Aorta (tissue), 5 donors: Measurements from ENCODE around the gene SCYL1. TPM values are rescaled to one million over a fixed set of nuclear protein-coding genes. Genes with fewer than 3 reads are reported as not detected.
A peak's percentile ranks its signal among the peaks of the same experiment; 100 is the strongest.
"Not testable (repeated sequence)": the region's sequence is repeated elsewhere in the genome, so short reads cannot be mapped to it uniquely, and the experiment has no call there.

Experiments used
- ATAC-seq: fragments of 200-7000 bp; cut with Tn5 transposase; one replicate; pipeline ENCODE4 v1.9.1; 2022; ENCODE audit warnings: moderate library complexity; ENCODE audit not compliant: low FRiP score
- DNase-seq, 2 donors: peaks; one replicate each; pipeline ENCODE4 v3.0.0-alpha.2; 2020
- H3K27ac ChIP-seq, 2 donors: one replicate each; pipeline ENCODE4 v1.5.1; 2013; ENCODE audit warnings: low read length in 2 of 2, mild to moderate bottlenecking in 2 of 2, moderate library complexity in 2 of 2, control low read depth in 1 of 2, inconsistent platforms in 1 of 2, low read depth in 1 of 2
- H3K27me3 ChIP-seq, 2 donors: one replicate each; pipeline ENCODE4 v1.6.1; 2013; ENCODE audit warnings: control low read depth in 1 of 2, low read length in 1 of 2, mild to moderate bottlenecking in 1 of 2, moderate library complexity in 1 of 2; ENCODE audit not compliant: insufficient read depth in 2 of 2, control insufficient read depth in 1 of 2
- H3K36me3 ChIP-seq, 2 donors: one replicate each; pipeline ENCODE4 v1.6.1; 2013; ENCODE audit warnings: control low read depth in 1 of 2, low read length in 1 of 2, mild to moderate bottlenecking in 1 of 2; ENCODE audit not compliant: insufficient read depth in 2 of 2, control insufficient read depth in 1 of 2
- H3K4me1 ChIP-seq, 2 donors: one replicate each; pipeline ENCODE4 v1.6.1; 2013; ENCODE audit warnings: low read length in 2 of 2, control low read depth in 1 of 2, mild to moderate bottlenecking in 1 of 2, moderate library complexity in 1 of 2; ENCODE audit not compliant: insufficient read depth in 2 of 2, control insufficient read depth in 1 of 2
- H3K4me3 ChIP-seq, 2 donors: one replicate each; pipeline ENCODE4 v1.5.1; 2013; ENCODE audit warnings: low read length in 2 of 2, control low read depth in 1 of 2, mild to moderate bottlenecking in 1 of 2
- H3K9me3 ChIP-seq: one replicate; pipeline ENCODE4 v1.6.1; 2013; ENCODE audit warnings: mild to moderate bottlenecking, low read length; ENCODE audit not compliant: control insufficient read depth
- WGBS, 2 donors: extraction: QIAGEN DNeasy Blood & Tissue Kit; methylation state at CpG; one replicate each; pipeline ENCODE4 v1.1.7; 2013; 5-methylcytosine and 5-hydroxymethylcytosine counted together
- intact Hi-C, 2 donors: fragments of 100-400 bp; cut with DNase I; formaldehyde crosslinking; loops; one replicate each; pipeline versions ENCODE4 v1.14.2 to v1.15.0; 2022
- polyA plus RNA-seq, 2 donors: library from polyadenylated mRNA; stranded (reverse); fragments of 200-250 nt; gene quantifications; one replicate each; pipeline ENCODE4 v1.2.3, GENCODE V29; 2013
- total RNA-seq, 2 donors: library from RNA; stranded (reverse); fragmentation: NEBNext Ultra II Directional; extraction: Animal tissue kit (Norgen Biotek cat#: 25700); gene quantifications; one replicate each; pipeline ENCODE4 v1.2.1, GENCODE V29; 2021
- donor health status: healthy with polysubstance abuse.
- donor health status: Bipolar disorder and iron deficiency.
- donor health status: DM: no; HTN: no; CAD: no.
- donor health status: DM: no; HTN: no; CAD: no.
- donor health status: DM: yes; HTN: yes; CAD: no.

SCYL1 gene
- total and polyA plus RNA-seq, 4 donors = 31.3 to 98.9 (median 74.2) TPM

DNA sequence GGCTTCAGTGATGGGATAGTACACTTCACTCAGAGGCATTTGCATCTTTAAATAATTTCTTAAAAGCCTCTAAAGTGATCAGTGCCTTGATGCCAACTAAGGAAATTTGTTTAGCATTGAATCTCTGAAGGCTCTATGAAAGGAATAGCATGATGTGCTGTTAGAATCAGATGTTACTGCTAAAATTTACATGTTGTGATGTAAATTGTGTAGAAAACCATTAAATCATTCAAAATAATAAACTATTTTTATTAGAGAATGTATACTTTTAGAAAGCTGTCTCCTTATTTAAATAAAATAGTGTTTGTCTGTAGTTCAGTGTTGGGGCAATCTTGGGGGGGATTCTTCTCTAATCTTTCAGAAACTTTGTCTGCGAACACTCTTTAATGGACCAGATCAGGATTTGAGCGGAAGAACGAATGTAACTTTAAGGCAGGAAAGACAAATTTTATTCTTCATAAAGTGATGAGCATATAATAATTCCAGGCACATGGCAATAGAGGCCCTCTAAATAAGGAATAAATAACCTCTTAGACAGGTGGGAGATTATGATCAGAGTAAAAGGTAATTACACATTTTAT, 21.4 kb upstream of the SCYL1 start:
- intact Hi-C loops = no loop called here
- Histone ChIP-seq H3K27ac (no peak overlapping the region), H3K36me3 (peaks cover 15 to 16% of the 10 kb centered on the region in 2 donors), H3K27me3 (peaks cover 0 to 2% of the 10 kb centered on the region in 2 donors), H3K4me1 (peaks cover 0 to 2% of the 10 kb centered on the region in 2 donors), H3K9me3 (no peaks in the 10 kb centered on the region), H3K4me3 (peak overlapping the region; percentile 95 to 100)
- 0% methylated on average over 3 of the region's 3 CpGs for WGBS, 2 donors
- no peak for DNase-seq
- no peak for ATAC-seq

DNA sequence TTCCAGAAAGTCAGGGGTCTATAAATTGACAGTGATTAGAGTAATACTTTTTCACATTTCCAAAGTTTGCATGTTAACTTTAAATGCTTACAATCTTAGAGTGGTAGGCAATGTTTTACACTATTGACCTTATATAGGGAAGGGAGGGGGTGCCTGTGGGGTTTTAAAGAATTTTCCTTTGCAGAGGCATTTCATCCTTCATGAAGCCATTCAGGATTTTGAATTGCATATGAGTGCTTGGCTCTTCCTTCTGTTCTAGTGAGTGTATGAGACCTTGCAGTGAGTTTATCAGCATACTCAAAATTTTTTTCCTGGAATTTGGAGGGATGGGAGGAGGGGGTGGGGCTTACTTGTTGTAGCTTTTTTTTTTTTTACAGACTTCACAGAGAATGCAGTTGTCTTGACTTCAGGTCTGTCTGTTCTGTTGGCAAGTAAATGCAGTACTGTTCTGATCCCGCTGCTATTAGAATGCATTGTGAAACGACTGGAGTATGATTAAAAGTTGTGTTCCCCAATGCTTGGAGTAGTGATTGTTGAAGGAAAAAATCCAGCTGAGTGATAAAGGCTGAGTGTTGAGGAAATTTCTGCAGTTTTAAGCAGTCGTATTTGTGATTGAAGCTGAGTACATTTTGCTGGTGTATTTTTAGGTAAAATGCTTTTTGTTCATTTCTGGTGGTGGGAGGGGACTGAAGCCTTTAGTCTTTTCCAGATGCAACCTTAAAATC, 20.8 kb upstream of the SCYL1 start:
- Histone ChIP-seq H3K27me3 (peaks cover 0 to 2% of the 10 kb centered on the region in 2 donors), H3K4me1 (peaks cover 0 to 2% of the 10 kb centered on the region in 2 donors), H3K4me3 (peak overlapping the region; percentile 95 to 100), H3K9me3 (no peaks in the 10 kb centered on the region), H3K27ac (peak overlapping the region in 1 of 2 donors; percentile 25), H3K36me3 (peaks cover 15 to 16% of the 10 kb centered on the region in 2 donors)
- intact Hi-C loops = loop anchor here in 1 of 2 donors (2.0 kb wide), 1 partner anchor 77 kb away; no protein-coding TSS in a partner anchor
- ATAC-seq (no peak), DNase-seq (no peak)
- 0% methylated on average over 3 of the region's 3 CpGs for WGBS, 2 donors

- H3K27me3 ChIP-seq = peaks cover 0 to 2% of the 10 kb centered on the region in 2 donors
- H3K36me3 ChIP-seq = peaks cover 15 to 16% of the 10 kb centered on the region in 2 donors
- WGBS, 2 donors = 0 to 3% methylated on average over 8 of the region's 8 CpGs
- peaks cover 0 to 2% of the 10 kb centered on the region in 2 donors for H3K4me1 ChIP-seq
- H3K27ac ChIP-seq = peak overlapping the region; percentile 72 to 80
- ATAC-seq (no peak), DNase-seq (peak; percentile 6 to 38)
- H3K4me3 ChIP-seq = peak overlapping the region; percentile 95 to 100
- H3K9me3 ChIP-seq = no peaks in the 10 kb centered on the region
- intact Hi-C loops = loop anchor here (2.0 to 5.0 kb wide), 2 partner anchors 33 to 78 kb away; no protein-coding TSS in a partner anchor
These were observed 20.0 kb upstream of the SCYL1 start for GRCh38 chr11:65504674-65505465.

GRCh38 chr11:65505466-65506289, 19.2 kb upstream of the SCYL1 start:
- WGBS, 2 donors = 2 to 3% methylated on average over 12 of the region's 12 CpGs
- intact Hi-C loops = loop anchor here (2.0 to 5.0 kb wide), 2 partner anchors 33 to 79 kb away; no protein-coding TSS in a partner anchor
- H3K4me1 ChIP-seq = peaks cover 0 to 2% of the 10 kb centered on the region in 2 donors
- DNase-seq = peak; percentile 50 to 69
- H3K27me3 ChIP-seq = no peaks in the 10 kb centered on the region
- H3K36me3 ChIP-seq = peaks cover 14 to 15% of the 10 kb centered on the region in 2 donors
- no peaks in the 10 kb centered on the region for H3K9me3 ChIP-seq
- peak overlapping the region; percentile 95 to 100 for H3K4me3 ChIP-seq
- no peak for ATAC-seq
- H3K27ac ChIP-seq = peak overlapping the region; percentile 58 to 80

DNA sequence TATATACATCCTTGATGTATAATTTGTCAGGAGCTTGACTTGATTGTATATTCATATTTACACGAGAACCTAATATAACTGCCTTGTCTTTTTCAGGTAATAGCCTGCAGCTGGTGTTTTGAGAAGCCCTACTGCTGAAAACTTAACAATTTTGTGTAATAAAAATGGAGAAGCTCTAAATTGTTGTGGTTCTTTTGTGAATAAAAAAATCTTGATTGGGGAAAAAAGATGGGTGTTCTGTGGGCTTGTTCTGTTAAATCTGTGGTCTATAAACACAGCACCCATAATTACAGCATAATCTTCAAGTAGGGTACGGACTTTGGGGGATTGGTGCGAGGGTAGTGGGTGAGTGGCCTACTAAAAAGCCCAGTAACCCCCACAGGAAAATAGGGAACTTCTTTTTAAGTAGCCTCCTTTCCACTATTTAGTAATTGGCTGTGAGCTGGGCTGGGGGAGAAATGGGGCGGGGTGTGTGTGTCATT, 18.6 kb upstream of the SCYL1 start:
- ATAC-seq (no peak), DNase-seq (no peak)
- Histone ChIP-seq H3K27me3 (no peaks in the 10 kb centered on the region), H3K4me1 (peaks cover 0 to 2% of the 10 kb centered on the region in 2 donors), H3K36me3 (peaks cover 14 to 15% of the 10 kb centered on the region in 2 donors), H3K4me3 (peak overlapping the region; percentile 95 to 100), H3K27ac (peak overlapping the region; percentile 42 to 63), H3K9me3 (no peaks in the 10 kb centered on the region)
- intact Hi-C loops = loop anchor here (5.0 kb wide), 1 partner anchor 34 kb away; no protein-coding TSS in a partner anchor
- WGBS, 2 donors = 11 to 12% methylated on average over 4 of the region's 4 CpGs

GRCh38 chr11:65506772-65507505, 17.9 kb upstream of the SCYL1 start:
- ATAC-seq = peak; percentile 53
- peaks cover 0 to 2% of the 10 kb centered on the region in 2 donors for H3K4me1 ChIP-seq
- intact Hi-C loops = loop anchor here (5.0 kb wide), 1 partner anchor 35 kb away; no protein-coding TSS in a partner anchor
- peak; percentile 69 to 78 for DNase-seq
- peaks cover 12 to 15% of the 10 kb centered on the region in 2 donors for H3K36me3 ChIP-seq
- H3K27ac ChIP-seq = peak overlapping the region; percentile 50 to 59
- no peak overlapping the region for H3K4me3 ChIP-seq
- H3K27me3 ChIP-seq = no peaks in the 10 kb centered on the region
- H3K9me3 ChIP-seq = no peaks in the 10 kb centered on the region
- 4 to 6% methylated on average over 7 of the region's 7 CpGs for WGBS, 2 donors

- H3K4me3 ChIP-seq, H3K4me1 ChIP-seq, ATAC-seq, H3K9me3 ChIP-seq, H3K27me3 ChIP-seq, H3K27ac ChIP-seq, H3K36me3 ChIP-seq: not testable (repeated sequence)
- DNase-seq = peak; percentile 12 to 31
- 93 to 95% methylated on average over 3 of the region's 3 CpGs for WGBS, 2 donors
- intact Hi-C loops = loop anchor here in 1 of 2 donors (5.0 kb wide), 1 partner anchor 135 kb away; no protein-coding TSS in a partner anchor
These were observed 12.6 kb upstream of the SCYL1 start for GRCh38 chr11:65512311-65512710.
